ENCODE results near the gene RABL6. TPM values are rescaled to one million over a fixed set of nuclear protein-coding genes. Genes with fewer than 3 reads are reported as not detected.
"Not testable (repeated sequence)": the region's sequence is repeated elsewhere in the genome, so short reads cannot be mapped to it uniquely, and the experiment has no call there.

Gene RABL6
- total RNA-seq, 1 experiment from 2014 or later = 23.6 TPM

DNA sequence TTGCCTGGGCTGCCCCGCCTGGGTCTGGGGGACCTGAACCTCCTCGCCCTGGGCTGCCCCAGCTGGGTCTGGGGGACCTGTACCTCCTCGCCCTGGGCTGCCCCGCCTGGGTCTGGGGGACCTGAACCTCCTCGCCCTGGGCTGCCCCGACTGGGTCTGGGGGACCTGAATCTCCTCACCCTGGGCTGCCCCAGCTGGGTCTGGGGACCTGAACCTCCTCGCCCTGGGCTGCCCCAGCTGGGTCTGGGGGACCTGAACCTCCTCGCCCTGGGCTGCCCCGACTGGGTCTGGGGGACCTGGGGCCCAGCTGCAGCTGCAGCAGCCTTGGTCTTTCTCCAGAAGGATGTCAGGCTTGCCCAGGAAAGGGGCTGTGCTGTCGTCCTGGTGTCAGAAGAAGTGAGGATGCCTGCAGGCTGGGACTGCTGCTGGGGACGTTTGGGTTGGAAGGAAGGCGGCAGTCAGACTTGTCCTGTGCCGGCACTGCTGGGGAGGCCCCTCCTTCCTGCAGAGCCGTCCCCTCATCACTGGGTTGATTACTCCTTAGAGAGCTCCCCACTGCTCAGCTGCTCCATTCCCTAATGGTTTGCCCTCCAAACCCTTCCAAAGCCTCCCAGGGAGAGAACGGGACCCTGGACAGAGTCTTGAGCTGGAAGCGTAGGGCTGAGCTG is 25.8 kb downstream of the RABL6 start:
- not testable (repeated sequence) for DNase-seq (ENCODE audit: low spot score)

DNA sequence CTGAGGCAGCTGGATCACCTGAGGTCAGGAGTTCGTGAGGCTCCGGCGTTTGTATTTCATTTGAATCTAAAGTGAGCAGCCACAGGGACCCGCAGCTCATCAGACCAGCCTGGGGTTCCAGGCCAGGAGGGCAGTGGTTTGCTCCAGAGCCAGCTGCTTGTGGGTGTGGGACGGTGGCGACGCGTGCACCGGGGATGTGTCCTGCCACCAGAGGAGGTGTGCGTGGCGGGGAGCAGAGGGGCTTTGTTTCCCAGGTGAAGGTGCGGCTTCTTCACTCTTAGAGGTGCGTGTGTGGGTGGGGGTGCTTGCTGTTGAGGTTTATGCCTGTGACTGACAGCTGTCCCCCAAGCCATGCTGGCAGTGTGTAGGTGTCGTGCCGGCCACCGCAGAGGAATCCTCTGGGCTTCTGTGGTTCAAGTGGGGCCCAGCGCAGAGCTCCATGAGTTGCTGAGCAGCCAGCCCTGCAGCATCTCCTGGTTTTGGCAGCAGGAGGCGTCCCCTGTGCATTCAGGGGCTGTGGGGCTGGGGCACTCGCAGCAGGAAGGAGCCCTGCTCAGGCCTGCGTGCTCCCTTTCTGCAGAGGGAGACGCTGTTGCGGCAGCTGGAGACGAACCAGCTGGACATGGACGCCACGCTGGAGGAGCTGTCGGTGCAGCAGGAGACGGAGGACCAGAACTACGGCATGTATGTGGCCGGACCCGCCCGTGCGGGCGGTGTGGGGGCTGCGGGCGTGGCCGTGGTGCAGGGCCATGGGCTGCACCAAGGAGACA is 27.6 kb downstream of the RABL6 start:
- no peak for DNase-seq (ENCODE audit: low spot score)

DNA sequence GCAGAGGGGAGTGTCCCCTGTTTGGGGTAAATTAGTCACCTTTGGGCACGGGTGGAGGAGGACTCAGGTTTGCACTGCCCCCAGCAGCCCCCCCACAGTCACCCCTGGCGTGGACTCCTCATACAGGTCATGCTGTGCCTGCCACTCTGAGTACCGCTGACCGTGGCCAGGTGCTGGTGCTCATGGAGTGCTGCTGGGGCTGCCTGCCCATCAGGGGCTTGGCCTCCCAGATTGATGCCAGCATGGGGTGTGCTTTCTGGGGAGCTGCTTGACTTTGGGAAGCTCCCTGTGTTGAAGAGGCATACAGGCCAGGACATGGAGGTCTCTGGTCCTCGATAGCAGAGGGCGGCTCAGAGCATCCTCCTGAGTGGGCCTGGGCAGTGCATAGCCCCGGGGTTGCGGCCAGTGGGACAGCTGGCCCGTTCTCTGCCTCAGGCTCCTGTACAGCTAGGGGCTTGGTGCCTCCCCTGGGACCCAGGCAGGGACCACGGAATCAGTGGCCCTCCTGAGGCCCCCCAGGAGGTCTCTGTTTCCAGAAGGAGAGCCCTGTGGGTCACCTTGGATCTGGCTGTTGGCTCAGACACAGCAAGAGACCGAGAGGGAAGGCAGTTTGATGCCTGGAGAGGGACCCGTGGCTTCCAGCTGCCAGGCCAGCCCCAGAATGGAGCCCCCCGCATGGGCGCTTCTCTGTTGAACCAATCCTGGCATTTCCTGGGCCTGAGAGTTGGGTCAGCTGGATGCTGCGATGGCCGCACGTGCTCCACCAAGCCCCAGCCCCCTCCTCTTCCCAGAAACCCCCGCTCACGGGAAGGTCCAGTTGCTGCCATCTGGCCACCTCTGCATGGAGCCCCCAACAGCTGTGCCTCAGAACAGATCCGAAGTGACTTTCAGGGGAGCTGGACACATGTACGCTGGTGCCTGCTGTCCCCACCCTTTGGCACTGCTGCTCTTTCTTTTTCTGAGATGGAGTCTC is 28.5 kb downstream of the RABL6 start:
- no peak for DNase-seq (ENCODE audit: low spot score)

DNA sequence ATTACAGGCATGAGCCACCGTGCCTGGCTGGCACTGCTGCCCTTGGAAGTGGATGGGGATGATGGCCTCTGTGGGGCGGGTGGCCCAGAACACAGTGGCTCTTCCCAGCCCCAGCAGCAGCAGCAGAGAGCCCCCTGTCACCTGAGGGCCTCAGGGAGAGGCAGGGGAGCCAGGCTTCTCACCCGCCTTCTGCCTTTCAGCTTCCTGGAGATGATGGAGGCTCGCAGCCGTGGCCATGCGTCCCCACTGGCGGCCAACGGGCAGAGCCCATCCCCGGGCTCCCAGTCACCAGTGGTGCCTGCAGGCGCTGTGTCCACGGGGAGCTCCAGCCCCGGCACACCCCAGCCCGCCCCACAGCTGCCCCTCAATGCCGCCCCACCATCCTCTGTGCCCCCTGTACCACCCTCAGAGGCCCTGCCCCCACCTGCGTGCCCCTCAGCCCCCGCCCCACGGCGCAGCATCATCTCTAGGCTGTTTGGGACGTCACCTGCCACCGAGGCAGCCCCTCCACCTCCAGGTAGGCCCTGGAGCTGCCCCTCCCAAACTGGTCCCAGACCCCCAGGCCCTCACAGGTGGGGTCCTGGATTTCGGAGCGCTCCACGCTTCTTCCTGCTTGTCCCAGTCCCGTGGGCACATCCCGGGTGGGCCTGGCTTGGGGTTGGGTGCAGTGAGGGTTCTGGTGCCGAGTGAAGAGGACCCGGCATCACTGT is 29.6 kb downstream of the RABL6 start:
- no peak for DNase-seq (ENCODE audit: low spot score)

DNA sequence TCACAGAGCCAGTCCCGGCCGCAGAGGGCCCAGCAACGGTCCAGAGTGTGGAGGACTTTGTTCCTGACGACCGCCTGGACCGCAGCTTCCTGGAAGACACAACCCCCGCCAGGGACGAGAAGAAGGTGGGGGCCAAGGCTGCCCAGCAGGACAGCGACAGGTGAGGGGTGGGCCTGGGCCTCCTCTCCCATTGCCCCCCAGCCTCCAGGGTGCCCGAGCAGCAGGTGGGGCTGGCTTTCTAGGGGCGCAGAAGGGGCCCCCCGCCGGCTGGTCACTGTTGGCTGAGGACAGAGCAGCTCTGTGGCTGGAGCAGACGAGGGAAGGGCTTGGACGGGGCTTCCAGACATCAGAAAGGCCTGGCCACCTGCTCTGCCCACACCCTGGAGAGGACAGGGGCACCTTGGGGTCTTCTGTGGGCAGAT is 30.1 kb downstream of the RABL6 start:
- not testable (repeated sequence) for DNase-seq (ENCODE audit: low spot score)

DNA sequence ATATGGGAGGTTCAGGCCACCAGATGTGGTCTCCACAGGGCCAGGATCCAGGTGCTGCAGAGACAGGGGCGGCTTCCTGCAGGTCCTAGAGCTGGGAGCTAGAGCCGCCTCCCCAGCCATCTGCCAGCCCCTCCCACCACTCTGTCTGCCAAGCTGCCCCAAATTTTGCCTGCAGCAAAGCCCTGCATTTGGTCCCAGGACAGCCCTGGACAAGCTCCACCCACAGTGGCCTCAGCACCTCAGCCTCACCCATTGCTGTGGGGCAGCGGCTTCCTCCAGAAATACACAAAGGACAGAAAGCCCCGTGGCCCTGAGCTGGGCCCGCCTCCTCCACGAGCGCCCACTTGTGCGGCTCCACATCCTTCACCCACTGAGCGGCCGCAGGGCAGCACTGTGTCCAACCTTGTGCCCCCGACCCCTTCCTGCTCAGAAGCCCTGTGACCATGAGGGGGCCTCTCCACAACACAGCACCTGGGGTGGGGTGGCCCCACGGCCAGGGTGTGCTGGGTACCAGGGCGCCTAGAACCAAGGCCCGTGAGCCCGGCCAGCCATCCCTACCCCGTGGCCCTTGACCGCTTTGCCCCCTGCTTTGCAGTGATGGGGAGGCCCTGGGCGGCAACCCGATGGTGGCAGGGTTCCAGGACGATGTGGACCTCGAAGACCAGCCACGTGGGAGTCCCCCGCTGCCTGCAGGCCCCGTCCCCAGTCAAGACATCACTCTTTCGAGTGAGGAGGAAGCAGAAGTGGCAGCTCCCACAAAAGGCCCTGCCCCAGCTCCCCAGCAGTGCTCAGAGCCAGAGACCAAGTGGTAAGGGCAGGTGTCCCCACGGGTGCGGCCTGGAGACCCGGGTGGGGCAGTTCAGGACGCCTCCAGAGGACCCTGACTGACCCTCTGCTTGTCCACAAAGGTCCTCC is 30.8 kb downstream of the RABL6 start:
- DNase-seq (ENCODE audit: low spot score) = no peak

DNA sequence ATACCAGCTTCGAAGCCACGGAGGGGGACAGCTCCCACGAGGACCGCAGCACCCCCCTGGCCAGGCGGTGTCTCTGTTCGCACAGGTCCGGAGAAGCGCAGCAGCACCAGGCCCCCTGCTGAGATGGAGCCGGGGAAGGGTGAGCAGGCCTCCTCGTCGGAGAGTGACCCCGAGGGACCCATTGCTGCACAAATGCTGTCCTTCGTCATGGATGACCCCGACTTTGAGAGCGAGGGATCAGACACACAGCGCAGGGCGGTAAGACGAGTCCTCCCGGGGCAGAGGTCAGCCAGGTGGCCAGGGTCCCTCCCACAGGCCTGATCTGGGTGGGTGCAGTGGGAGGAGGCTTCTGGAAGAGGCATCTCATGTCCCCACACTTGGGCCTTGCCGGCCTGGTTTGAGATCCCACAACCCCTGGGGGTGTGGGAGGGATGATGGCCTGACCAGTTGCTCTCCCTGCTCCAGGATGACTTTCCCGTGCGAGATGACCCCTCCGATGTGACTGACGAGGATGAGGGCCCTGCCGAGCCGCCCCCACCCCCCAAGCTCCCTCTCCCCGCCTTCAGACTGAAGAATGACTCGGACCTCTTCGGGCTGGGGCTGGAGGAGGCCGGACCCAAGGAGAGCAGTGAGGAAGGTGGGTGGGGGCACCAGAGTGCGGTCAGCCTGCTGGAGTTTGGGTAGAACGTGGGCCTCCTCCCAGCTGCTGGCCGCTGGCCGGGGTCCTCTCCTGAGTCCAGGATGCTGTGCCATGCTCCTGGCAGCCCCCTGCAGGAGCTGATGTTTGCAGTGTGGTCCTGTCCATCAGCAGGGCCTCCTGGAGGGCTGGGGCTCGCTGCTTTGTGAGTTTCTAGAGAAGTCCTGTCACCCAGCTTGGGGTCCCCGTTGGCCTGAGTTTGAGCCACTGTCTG is 31.7 kb downstream of the RABL6 start:
- DNase-seq (ENCODE audit: low spot score) = no peak

DNA sequence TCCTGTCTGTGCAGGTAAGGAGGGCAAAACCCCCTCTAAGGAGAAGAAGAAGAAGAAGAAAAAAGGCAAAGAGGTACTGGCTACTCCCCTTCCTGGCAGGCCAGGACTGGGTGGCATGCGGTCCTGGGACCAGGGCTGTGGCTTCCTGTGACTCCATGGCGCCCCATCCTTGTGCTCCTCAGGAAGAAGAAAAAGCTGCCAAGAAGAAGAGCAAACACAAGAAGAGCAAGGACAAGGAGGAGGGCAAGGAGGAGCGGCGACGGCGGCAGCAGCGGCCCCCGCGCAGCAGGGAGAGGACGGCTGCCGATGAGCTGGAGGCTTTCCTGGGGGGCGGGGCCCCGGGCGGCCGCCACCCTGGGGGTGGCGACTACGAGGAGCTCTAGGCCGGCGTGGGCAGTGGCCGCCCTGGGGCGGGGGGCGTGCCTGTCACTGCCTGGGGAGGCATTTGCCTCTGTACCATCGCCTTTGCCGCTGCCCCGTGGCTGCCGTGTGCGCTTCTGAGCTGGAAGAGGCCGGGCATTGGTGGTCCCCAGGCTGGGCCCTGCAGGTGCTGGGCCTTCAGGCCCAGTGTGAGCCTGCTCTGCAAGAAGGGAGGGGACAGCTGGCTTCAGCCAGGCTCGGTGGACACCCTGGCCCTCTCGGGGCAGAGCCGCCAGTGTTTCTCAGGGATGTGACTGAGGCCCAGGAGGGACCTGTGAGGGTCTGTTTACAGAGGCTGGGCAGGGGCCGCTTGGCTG is 32.6 kb downstream of the RABL6 start:
- DNase-seq (ENCODE audit: low spot score) = no peak

DNA sequence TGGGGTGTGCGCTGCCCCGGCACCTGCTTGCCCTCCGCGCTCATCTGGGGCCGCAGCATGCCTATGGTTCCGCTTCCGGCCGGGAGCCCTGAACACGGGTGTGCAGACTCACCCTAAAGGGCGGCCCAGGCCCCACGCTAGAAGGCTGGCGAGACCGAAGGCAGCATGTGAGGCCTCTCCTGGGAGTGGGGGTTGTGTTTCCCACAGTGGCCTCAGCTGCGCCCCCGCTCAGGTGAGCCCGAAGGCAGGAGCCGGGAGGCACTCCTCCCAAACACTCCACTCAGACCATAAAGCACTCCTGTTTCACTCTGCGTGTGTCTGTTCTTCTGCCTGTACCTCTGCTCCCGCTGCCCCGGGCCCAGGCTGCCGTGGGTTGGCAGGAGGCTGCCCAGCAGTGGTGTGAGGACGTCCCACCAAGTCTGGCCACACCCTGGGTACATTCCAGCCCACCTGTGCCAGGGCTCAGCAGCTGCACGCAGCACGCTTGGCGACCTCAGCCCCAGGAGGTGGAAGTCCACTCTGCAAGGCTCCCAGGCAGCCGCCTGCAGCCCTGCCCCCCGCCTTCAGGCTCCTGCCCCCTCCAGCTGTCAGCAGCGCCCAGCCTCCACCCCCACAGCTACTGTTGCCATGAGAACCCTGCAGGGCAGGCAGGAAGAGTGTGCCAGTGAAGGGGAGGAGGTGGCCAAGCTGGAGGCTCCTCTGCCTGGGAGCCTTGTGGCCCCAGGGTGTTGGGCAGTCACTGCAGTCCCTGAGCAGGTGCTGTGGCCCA is 33.3 kb downstream of the RABL6 start:
- peak; percentile 83 for DNase-seq (ENCODE audit: low spot score)

DNA sequence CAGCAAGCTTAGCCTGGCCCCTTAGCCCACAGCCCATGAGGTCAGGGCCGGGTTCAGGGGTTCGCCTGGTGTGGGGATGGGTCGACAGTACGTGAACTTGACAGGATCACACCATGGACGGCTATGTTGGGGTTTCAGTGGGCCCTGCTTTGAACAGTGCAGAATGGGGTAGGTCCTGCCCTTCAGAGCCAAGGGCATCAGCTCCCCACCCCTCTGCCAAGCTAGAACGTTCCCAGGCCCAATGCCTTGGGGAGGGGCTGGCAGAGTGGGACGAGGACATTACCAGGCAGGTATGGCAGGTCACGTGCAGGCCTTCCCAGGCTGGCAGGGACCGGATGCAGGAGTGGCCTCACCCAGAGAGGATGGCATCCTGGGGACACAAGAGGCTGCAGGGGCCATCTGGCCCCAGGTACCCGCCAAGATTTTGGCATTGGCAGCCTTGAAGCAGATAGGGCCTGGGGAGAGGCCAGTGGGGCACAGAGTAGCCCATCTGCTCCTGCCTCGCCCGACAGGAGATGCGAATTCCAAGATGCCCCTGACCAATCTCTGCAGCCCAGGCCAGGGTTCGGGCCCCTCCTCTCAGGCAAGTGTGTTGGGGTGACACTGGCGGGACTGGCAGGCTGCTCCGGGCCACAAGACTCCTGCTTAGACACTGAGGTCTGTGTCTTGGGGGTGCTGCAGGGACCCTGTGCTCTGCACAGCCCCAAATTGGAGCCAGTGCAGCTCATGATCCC is 34.1 kb downstream of the RABL6 start:
- not testable (repeated sequence) for DNase-seq (ENCODE audit: low spot score)

DNA sequence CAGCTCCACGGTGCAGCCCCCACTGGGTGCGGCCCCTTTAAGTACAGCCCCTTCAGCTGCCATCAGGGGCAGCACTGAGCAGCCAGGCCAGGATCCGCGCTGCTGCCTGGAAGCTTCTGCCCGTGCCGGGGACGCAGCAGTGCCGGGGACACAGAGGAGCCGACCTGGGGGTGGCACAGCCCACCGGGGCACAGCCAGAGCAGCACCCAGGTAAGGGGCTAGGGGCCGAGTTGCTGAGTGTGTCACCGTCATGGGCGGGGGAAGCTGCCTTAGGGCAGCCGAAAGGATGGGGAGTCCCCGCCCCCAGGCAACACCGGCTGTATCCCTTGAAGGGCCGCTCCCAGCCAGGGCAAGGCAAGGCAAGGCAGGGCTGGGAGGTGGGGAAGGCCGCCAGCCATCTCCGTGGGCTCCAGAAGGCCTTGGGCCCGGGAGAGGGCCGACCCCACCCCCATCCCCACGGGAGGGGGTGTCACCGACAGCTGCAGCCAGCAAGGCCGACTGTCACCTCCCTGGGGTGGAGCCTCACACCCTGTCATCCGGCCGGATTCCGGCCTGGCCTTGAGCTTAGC is 34.7 kb downstream of the RABL6 start, which contains the start of gene AJM1:
Gene AJM1, plus strand, starts transcription at position 99 of the 569 bp plus-strand sequence. CDS start 1,937 bp downstream, outside the sequence.
- DNase-seq (ENCODE audit: low spot score) = peak; percentile 66

DNA sequence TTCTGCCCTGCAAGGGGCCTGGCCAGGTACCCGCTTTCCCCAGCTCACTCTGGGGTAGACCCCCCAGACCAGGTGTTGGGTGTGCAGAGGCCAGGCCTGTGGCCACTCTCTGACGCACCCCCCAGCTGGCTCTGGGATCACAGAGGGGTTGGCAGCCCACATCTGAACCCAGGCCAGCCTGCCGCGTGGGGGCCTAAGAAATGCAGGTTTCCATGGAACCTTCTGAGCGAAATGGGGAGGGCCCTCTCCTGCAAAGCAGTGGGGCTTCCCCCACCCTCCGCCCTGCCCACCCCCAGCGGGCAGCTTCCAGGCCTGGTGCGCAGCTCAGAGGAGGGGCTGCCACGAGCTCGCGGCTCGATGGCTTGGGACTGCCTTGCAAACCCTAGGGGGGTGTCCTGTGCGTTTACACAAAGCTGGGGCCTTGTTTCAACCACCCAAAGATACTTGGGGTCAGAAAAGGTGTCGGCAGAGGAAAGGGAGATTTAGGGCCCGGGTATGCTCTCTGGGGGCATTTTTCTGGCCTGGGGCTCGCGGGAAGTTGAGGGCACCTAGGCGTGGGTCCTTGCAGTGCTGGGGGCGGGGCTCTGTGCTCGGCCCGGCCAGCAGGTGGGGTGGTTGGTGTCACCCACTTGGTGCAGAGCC is 35.5 kb downstream of the RABL6 start:
- not testable (repeated sequence) for DNase-seq (ENCODE audit: low spot score)

DNA sequence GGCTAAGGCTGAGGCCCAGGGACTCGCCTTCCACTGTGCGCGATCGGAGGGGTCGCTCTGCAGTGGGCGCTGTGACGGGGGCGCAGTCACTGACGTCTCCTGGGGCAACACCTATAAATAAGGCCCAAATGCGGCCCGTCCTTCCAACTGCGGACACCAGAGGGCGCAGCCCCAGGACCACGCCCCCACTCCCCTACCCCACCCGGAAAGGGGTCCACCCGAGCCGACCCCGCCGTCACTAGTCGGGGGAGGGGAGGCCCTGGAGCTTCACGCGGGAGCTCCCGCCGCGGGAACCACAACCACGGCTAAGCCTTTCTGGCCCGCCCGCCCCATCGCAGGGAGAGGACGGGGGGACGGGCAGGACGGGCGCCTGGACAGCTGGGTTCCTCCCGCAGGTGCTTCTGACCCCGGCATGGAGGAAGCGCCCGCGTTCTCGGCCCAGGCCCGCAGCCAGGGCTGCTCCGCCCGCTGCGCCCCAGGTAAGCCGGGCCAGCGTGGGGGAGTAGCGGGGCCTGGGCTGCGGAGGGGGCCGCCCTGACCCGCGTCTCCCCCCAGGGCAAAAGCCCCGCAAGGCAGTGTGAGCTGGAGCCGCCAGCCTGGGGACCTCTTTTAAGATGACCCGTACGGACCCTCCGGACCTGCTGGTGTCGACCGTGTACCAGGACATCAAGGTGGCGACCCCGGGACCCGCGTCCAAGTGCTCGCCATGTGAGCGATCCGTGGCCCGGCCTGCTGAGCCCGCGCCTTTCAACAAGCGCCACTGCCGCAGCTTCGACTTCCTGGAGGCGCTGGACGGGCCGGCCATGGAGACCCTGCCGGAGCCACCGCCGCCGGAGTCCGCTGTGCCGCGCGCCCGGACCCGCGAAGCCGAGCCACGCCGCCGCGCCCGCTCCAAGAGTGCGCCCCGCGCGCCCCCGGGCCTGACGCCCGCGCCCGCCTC is 36.3 kb downstream of the RABL6 start:
- DNase-seq (ENCODE audit: low spot score) = not testable (repeated sequence)

DNA sequence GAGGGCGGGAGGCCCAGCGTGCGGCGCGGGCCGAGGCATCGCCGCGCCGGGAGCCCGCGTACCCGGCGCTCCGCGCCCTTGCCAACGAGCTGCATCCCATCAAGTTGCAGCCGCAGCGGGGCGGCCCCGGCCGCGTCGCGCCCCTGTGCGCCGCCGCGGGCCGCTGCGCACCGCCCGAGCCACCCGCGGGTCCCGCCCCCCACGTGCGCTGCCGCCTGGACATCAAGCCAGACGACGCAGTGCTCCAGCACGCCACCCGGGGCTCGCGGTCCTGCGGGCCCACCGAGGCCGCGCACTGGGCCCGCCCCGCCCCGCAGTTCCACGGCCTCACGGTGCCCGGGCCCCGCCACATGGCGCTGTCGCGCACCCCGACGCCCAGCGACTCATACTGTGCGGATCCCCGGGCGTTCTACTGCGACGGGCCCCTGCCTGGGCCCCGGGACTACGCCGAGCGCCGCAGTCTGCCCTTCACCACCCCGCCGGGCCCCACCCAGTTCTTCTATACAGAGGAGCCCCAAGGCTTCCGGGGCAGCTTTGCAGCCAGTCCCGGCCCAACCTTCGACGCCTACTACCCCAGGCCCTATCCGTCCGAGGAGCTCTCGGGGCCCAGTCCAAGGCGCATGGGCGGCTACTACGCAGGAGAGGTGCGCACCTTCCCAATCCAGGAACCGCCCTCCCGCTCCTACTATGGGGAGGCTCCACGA is 37.2 kb downstream of the RABL6 start:
- DNase-seq (ENCODE audit: low spot score) = no peak
